Fibroblast of the conjunctiva (primary cell): ENCODE data around the gene C1GALT1C1L.
A peak's percentile ranks its signal among the peaks of the same experiment; 100 is the strongest.
"Not testable (repeated sequence)": the region's sequence is repeated elsewhere in the genome, so short reads cannot be mapped to it uniquely, and the experiment has no call there.

Source experiments
- DNase-seq: peaks from one replicate; pipeline ENCODE4 v3.0.0-alpha.2; 2010; ENCODE audit warnings: low read depth

Gene C1GALT1C1L

GRCh38 chr2:43676322-43677050 is at the start of gene C1GALT1C1L:
TSS of gene C1GALT1C1L (minus strand) at chr2:43676429. CDS start at chr2:43676322, 107 bp downstream.
- DNase-seq, result peak; percentile 18

- no peak for DNase-seq
These were observed 49.5 kb upstream of the C1GALT1C1L start for GRCh38 chr2:43725711-43726246.

- DNase-seq, result no peak
These were observed 48.7 kb upstream of the C1GALT1C1L start for GRCh38 chr2:43724728-43725526.

GRCh38 chr2:43718530-43719124 is 42.4 kb upstream of the C1GALT1C1L start:
- DNase-seq, result no peak

- DNase-seq, result no peak
These were observed 41.1 kb upstream of the C1GALT1C1L start for GRCh38 chr2:43717322-43717721.

GRCh38 chr2:43715300-43716098 is 39.3 kb upstream of the C1GALT1C1L start:
- no peak for DNase-seq

GRCh38 chr2:43714164-43714563 is 37.9 kb upstream of the C1GALT1C1L start:
- no peak for DNase-seq

GRCh38 chr2:43710866-43711265 is 34.6 kb upstream of the C1GALT1C1L start:
- no peak for DNase-seq

- no peak for DNase-seq
These were observed 32.7 kb upstream of the C1GALT1C1L start for GRCh38 chr2:43708891-43709290.

GRCh38 chr2:43708178-43708577 is 31.9 kb upstream of the C1GALT1C1L start:
- DNase-seq, result no peak

GRCh38 chr2:43707255-43708015 is 31.2 kb upstream of the C1GALT1C1L start:
- peak; percentile 52 for DNase-seq

- no peak for DNase-seq
These were observed 24.9 kb upstream of the C1GALT1C1L start for GRCh38 chr2:43701111-43701510.

GRCh38 chr2:43699761-43700160 is 23.5 kb upstream of the C1GALT1C1L start:
- DNase-seq, result no peak

GRCh38 chr2:43698140-43698539 is 21.9 kb upstream of the C1GALT1C1L start:
- not testable (repeated sequence) for DNase-seq

- DNase-seq, result no peak
These were observed 16.3 kb upstream of the C1GALT1C1L start for GRCh38 chr2:43692428-43692994.

GRCh38 chr2:43689999-43690398 is 13.8 kb upstream of the C1GALT1C1L start:
- DNase-seq, result no peak

GRCh38 chr2:43685357-43685756 is 9.1 kb upstream of the C1GALT1C1L start:
- DNase-seq, result no peak

- not testable (repeated sequence) for DNase-seq
These were observed 1.6 kb upstream of the C1GALT1C1L start for GRCh38 chr2:43677783-43678182.

- DNase-seq, result no peak
These were observed 445 bp downstream of the C1GALT1C1L start for GRCh38 chr2:43675646-43676321.

GRCh38 chr2:43657241-43657640 is 19.0 kb downstream of the C1GALT1C1L start:
- no peak for DNase-seq
